ENCODE measurements around the gene RHOT2. TPM values are rescaled to one million over a fixed set of nuclear protein-coding genes. Genes with fewer than 3 reads are reported as not detected.
A peak's percentile ranks its signal among the peaks of the same experiment; 100 is the strongest.

Gene RHOT2
- total and polyA plus RNA-seq, 9 of the 15 experiments (the other 6 are each of a cell fraction or from before 2014, with no cell fraction given) = 5.0 to 373 (median 112) TPM

GRCh38 chr16:684071-684794 lies 16.3 kb downstream of the RHOT2 start, which contains the start of gene JMJD8 (continued):
- TF ChIP-seq HBP1 (CRISPR knock-in tag; IDR thresholded peaks at IDR 0.05) (no peak), CREBBP (IDR thresholded peaks at IDR 0.05; ENCODE audit: low read depth, low read length) (no peak), COPS2 (conservative IDR thresholded peaks at IDR 0.05) (no peak), FOXJ2 (tag; IDR thresholded peaks at IDR 0.05) (no peak), ESRRB (CRISPR knock-in tag; IDR thresholded peaks at IDR 0.05; ENCODE audit: borderline replicate concordance) (no peak), BRD4 (IDR thresholded peaks at IDR 0.05) (no peak), POLR2H (tag; IDR thresholded peaks at IDR 0.05; ENCODE audit: low read depth) (peak; percentile 67; the same call in 1 of the 2 replicates), ZBTB26 (CRISPR knock-in tag; IDR thresholded peaks at IDR 0.05) (no peak), ZNF76 (CRISPR knock-in tag; IDR thresholded peaks at IDR 0.05; ENCODE audit: borderline replicate concordance) (no peak), MAFG (tag; conservative IDR thresholded peaks at IDR 0.05) (no peak), PTTG1 (tag; IDR thresholded peaks at IDR 0.05; ENCODE audit: low read depth) (no peak), ETV6 (IDR thresholded peaks at IDR 0.05; ENCODE audit: borderline replicate concordance in 1 of 2, low read depth in 2 of 2, low read length in 1 of 2) (no peak), ETV6 (CRISPR knock-in tag; IDR thresholded peaks at IDR 0.05; ENCODE audit: borderline replicate concordance) (no peak; the same call in 1 of the 2 replicates), PCBP1 (IDR thresholded peaks at IDR 0.05; ENCODE audit: low read depth, low read length, poor library complexity, severe bottlenecking) (no peak), MAFK (IDR thresholded peaks at IDR 0.05; ENCODE audit: low read length) (no peak), ZNF384 (IDR thresholded peaks at IDR 0.05; ENCODE audit: low read depth, low read length) (no peak), MCM3 (IDR thresholded peaks at IDR 0.05) (no peak), MED1 (CRISPR knock-in tag; IDR thresholded peaks at IDR 0.05; ENCODE audit: borderline replicate concordance) (no peak), SP1 (CRISPR knock-in tag; IDR thresholded peaks at IDR 0.05) (peak; percentile 87), ZBTB8A (IDR thresholded peaks at IDR 0.05; ENCODE audit: partially characterized antibody) (no peak), ARHGAP35 (IDR thresholded peaks at IDR 0.05; ENCODE audit: partially characterized antibody) (no peak), ZNF436 (CRISPR knock-in tag; IDR thresholded peaks at IDR 0.05) (no peak), ZNF347 (CRISPR knock-in tag; IDR thresholded peaks at IDR 0.05; ENCODE audit: low read depth) (no peak), PHF8 (IDR thresholded peaks at IDR 0.05; ENCODE audit: borderline replicate concordance, low read length) (peak; percentile 62; the same call in 1 of the 2 replicates), TEAD2 (tag; IDR thresholded peaks at IDR 0.05) (no peak), HNRNPL (IDR thresholded peaks at IDR 0.05; ENCODE audit: low read depth, low read length) (0 out of 2 replicates have a peak, but pooled peaks have one; percentile 63)
- TF ChIP-seq, protein P1, sequence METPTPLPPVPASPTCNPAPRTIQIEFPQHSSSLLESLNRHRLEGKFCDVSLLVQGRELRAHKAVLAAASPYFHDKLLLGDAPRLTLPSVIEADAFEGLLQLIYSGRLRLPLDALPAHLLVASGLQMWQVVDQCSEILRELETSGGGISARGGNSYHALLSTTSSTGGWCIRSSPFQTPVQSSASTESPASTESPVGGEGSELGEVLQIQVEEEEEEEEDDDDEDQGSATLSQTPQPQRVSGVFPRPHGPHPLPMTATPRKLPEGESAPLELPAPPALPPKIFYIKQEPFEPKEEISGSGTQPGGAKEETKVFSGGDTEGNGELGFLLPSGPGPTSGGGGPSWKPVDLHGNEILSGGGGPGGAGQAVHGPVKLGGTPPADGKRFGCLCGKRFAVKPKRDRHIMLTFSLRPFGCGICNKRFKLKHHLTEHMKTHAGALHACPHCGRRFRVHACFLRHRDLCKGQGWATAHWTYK (CRISPR knock-in tag; IDR thresholded peaks at IDR 0.05) = no peak

Measured in K562 (cell line).